Measurements from ENCODE around the gene ATAD1.

ATAD1 gene, protein sequence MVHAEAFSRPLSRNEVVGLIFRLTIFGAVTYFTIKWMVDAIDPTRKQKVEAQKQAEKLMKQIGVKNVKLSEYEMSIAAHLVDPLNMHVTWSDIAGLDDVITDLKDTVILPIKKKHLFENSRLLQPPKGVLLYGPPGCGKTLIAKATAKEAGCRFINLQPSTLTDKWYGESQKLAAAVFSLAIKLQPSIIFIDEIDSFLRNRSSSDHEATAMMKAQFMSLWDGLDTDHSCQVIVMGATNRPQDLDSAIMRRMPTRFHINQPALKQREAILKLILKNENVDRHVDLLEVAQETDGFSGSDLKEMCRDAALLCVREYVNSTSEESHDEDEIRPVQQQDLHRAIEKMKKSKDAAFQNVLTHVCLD

DNA sequence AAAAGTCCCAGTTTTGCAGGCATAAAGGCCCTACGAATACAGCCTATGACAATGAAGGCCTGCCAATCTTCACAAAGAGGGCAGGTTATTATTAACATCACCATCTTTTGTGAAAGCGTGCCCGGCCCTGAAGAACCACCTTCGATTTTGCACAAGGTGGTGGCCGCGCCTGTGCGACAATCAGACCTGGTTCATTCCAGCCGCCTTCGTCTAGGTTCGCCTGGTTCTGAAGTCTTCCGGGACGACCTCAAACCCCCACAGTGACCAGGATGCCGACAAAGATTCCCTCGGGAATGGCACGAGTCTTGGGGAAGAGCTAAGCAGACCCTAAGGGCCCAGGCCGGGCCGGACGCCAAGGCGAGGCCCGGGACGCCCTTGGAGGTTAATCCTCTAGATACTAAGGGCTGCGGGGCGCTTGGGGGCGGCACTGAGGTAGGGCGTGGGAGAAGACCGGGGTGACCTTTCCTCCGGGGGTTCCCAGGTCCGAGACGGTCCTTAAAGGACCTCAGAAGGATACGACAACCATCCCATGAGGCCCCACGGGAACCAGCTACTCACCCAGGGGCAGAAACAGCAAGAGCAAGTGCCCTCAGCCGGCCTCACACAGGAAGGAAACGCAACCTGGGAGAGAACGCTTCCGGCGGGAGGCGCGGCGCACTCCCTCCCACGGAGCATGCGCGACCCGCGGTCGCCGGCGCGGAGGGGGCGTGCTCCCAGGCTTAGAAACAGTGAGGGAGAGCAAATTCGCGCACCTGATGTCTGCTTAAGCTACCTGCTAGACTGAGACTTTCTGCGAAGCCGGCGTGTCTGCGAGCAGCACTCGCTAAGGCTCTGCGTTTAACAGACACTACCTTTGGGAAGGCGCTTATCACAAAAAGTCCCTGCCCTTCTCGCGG is at the start of gene ATAD1:
Gene ATAD1 (minus strand): TSS at position 618 of the 896 bp plus-strand sequence. CDS start 3,627 bp downstream, outside the sequence.
- no peaks in the 10 kb centered on the region for H3K27me3 ChIP-seq (ENCODE audit: insufficient read depth, low read length)
- H3K9me3 ChIP-seq (ENCODE audit: low read length): no peaks in the 10 kb centered on the region
- peak within 1 kb of the TSS; percentile 88 for H3K4me2 ChIP-seq (ENCODE audit: low read length)
- H3K36me3 ChIP-seq (ENCODE audit: insufficient read depth, low read length): peaks cover 14% of the 10 kb centered on the region
- peaks cover 39% of the 10 kb centered on the region for H3K79me2 ChIP-seq (ENCODE audit: insufficient read depth, low read length)
- peak within 1 kb of the TSS; percentile 91 for H3K4me3 ChIP-seq (ENCODE audit: low read depth, low read length, poor library complexity, severe bottlenecking)
- TF ChIP-seq EZH2 (IDR thresholded peaks at IDR 0.05; ENCODE audit: borderline replicate concordance, low read length): no peak
- TF ChIP-seq, protein P1, sequence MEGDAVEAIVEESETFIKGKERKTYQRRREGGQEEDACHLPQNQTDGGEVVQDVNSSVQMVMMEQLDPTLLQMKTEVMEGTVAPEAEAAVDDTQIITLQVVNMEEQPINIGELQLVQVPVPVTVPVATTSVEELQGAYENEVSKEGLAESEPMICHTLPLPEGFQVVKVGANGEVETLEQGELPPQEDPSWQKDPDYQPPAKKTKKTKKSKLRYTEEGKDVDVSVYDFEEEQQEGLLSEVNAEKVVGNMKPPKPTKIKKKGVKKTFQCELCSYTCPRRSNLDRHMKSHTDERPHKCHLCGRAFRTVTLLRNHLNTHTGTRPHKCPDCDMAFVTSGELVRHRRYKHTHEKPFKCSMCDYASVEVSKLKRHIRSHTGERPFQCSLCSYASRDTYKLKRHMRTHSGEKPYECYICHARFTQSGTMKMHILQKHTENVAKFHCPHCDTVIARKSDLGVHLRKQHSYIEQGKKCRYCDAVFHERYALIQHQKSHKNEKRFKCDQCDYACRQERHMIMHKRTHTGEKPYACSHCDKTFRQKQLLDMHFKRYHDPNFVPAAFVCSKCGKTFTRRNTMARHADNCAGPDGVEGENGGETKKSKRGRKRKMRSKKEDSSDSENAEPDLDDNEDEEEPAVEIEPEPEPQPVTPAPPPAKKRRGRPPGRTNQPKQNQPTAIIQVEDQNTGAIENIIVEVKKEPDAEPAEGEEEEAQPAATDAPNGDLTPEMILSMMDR (IDR thresholded peaks at IDR 0.05; ENCODE audit: low read length): no peak
- peak within 1 kb of the TSS; percentile 84 for H3K27ac ChIP-seq (ENCODE audit: low read depth, low read length, poor library complexity, severe bottlenecking)
- H2AFZ ChIP-seq (ENCODE audit: low read length): peak within 1 kb of the TSS; percentile 74; the same call in 1 of the 2 replicates
- peaks cover 34% of the 10 kb centered on the region for H3K4me1 ChIP-seq (ENCODE audit: insufficient read depth, low read length, severe bottlenecking)
- H3K9ac ChIP-seq (ENCODE audit: low read length): peak within 1 kb of the TSS; percentile 82
- no peaks in the 10 kb centered on the region for H3F3A ChIP-seq (ENCODE audit: insufficient read depth, low read length)
- H3K9me2 ChIP-seq (ENCODE audit: low read depth, low read length): no peaks in the 10 kb centered on the region
- no peaks in the 10 kb centered on the region for H4K20me1 ChIP-seq (ENCODE audit: insufficient read depth, low read length)

DNA sequence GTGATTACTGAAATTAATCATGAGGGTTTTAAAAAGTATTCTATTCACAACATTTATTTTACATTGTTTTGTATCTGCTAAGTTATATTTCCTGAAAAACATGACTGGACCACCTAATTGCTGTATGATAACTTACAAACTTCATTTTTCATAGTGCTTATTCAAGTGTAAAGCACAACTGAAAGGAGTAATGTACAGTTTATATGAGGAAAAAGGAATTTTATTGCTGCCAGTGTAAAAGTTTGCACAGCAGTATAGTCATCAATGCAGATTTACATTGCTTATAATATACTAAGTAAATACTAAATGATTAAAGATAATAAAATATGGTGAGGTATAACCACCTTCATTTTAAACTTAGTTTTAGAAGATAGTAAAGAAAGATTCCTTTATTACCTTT is 49.4 kb upstream of the ATAD1 start:
- Histone ChIP-seq H3K27me3 (ENCODE audit: insufficient read depth, low read length) (no peaks in the 10 kb centered on the region), H3K79me2 (ENCODE audit: insufficient read depth, low read length) (peaks cover 87% of the 10 kb centered on the region), H3K4me1 (ENCODE audit: insufficient read depth, low read length, severe bottlenecking) (peaks cover 31% of the 10 kb centered on the region), H3K4me2 (ENCODE audit: low read length) (peak overlapping the region; percentile 82), H3K9ac (ENCODE audit: low read length) (peak overlapping the region; percentile 100), H3K9me2 (ENCODE audit: low read depth, low read length) (no peaks in the 10 kb centered on the region), H3K36me3 (ENCODE audit: insufficient read depth, low read length) (peaks cover 65% of the 10 kb centered on the region), H2AFZ (ENCODE audit: low read length) (no peak overlapping the region), H3F3A (ENCODE audit: insufficient read depth, low read length) (no peaks in the 10 kb centered on the region), H3K9me3 (ENCODE audit: low read length) (no peaks in the 10 kb centered on the region), H3K4me3 (ENCODE audit: low read depth, low read length, poor library complexity, severe bottlenecking) (peak overlapping the region; percentile 99), H4K20me1 (ENCODE audit: insufficient read depth, low read length) (no peaks in the 10 kb centered on the region), H3K27ac (ENCODE audit: low read depth, low read length, poor library complexity, severe bottlenecking) (no peak overlapping the region)
- TF ChIP-seq, protein P1 (IDR thresholded peaks at IDR 0.05; ENCODE audit: low read length): no peak
- TF ChIP-seq EZH2 (IDR thresholded peaks at IDR 0.05; ENCODE audit: borderline replicate concordance, low read length): no peak

DNA sequence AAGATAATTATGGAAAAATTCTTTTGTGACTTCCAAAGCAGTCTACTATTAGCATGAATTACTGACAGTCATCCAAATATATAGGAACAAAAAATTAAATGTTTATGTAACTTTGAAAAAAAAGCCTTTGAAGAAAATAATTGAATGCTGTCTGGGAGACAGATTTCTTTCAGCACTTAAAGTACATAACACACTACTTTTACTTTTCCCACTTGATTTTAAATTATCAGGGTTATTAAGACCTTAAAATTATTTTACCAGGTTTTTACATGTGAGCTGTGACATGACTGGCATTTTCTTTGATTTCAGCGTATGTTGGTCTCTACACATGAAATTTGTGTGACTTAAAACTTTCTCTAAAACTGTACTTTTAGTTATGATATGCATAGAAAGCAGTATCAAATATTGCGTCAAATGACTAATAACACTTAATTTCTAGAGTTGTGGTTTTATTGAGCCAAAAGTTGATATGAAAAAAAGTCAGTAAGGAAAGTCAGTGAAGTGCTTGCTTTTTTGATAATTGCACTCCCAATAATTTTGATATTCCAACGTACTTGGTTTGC is 48.5 kb upstream of the ATAD1 start:
- peaks cover 59% of the 10 kb centered on the region for H3K36me3 ChIP-seq (ENCODE audit: insufficient read depth, low read length)
- no peaks in the 10 kb centered on the region for H4K20me1 ChIP-seq (ENCODE audit: insufficient read depth, low read length)
- no peaks in the 10 kb centered on the region for H3F3A ChIP-seq (ENCODE audit: insufficient read depth, low read length)
- no peaks in the 10 kb centered on the region for H3K9me2 ChIP-seq (ENCODE audit: low read depth, low read length)
- peak overlapping the region; percentile 82 for H3K4me2 ChIP-seq (ENCODE audit: low read length)
- H3K9me3 ChIP-seq (ENCODE audit: low read length): no peaks in the 10 kb centered on the region
- H3K4me1 ChIP-seq (ENCODE audit: insufficient read depth, low read length, severe bottlenecking): peaks cover 35% of the 10 kb centered on the region
- peak overlapping the region; percentile 99 for H3K4me3 ChIP-seq (ENCODE audit: low read depth, low read length, poor library complexity, severe bottlenecking)
- H3K27me3 ChIP-seq (ENCODE audit: insufficient read depth, low read length): no peaks in the 10 kb centered on the region
- TF ChIP-seq EZH2 (IDR thresholded peaks at IDR 0.05; ENCODE audit: borderline replicate concordance, low read length): no peak
- TF ChIP-seq, protein P1 (IDR thresholded peaks at IDR 0.05; ENCODE audit: low read length): no peak
- peaks cover 78% of the 10 kb centered on the region for H3K79me2 ChIP-seq (ENCODE audit: insufficient read depth, low read length)
- peak overlapping the region; percentile 100 for H3K9ac ChIP-seq (ENCODE audit: low read length)
- no peak overlapping the region for H3K27ac ChIP-seq (ENCODE audit: low read depth, low read length, poor library complexity, severe bottlenecking)
- H2AFZ ChIP-seq (ENCODE audit: low read length): no peak overlapping the region

Data from OCI-LY1 (cell line).